ENCODE measurements around the gene CYP27B1. TPM values are rescaled to one million over a fixed set of nuclear protein-coding genes. Genes with fewer than 3 reads are reported as not detected.

The CYP27B1 gene
- total and polyA plus RNA-seq, 8 donors: 0.56 to 3.1 (median 1.4) TPM; not detected in 1

- Histone ChIP-seq H3K9me3 (no peaks in the 10 kb centered on the region), H3K4me1 (peaks cover 33 to 57% (median 41%) of the 10 kb centered on the region in 4 donors), H3K27me3 (peaks cover 8 to 64% (median 35%) of the 10 kb centered on the region in 3 donors), H3K4me3 (peak overlapping the region; percentile 11 to 41 (median 36)), H3K36me3 (peaks cover 4 to 10% (median 8%) of the 10 kb centered on the region in 4 donors), H3K27ac (peak overlapping the region in 4 of 5 donors; percentile 10 to 71 (median 29))
- intact Hi-C loops (cut with DNase I; ENCODE audit: low total_unique reads): no loop called here
- DNase-seq: peak; percentile 50 to 67
- TF ChIP-seq POLR2AphosphoS5 (IDR thresholded peaks at IDR 0.05) (no peak), EP300 (IDR thresholded peaks at IDR 0.05) (no peak), CTCF (IDR thresholded peaks at IDR 0.05) (no peak)
- WGBS, 5 donors: 39 to 57% (median 45%) methylated on average over 14 of the region's 14 CpGs
Measured at GRCh38 chr12:57741844-57742738, 24.8 kb downstream of the CYP27B1 start.

- peaks cover 36 to 64% (median 47%) of the 10 kb centered on the region in 4 donors for H3K4me1 ChIP-seq
- no peak for TF ChIP-seq POLR2A (IDR thresholded peaks at IDR 0.05)
- TF ChIP-seq CTCF (IDR thresholded peaks at IDR 0.05): no peak
- no peak for TF ChIP-seq EP300 (IDR thresholded peaks at IDR 0.05)
- no peak for TF ChIP-seq POLR2AphosphoS5 (IDR thresholded peaks at IDR 0.05)
- H3K4me3 ChIP-seq: peak overlapping the region; percentile 11 to 41 (median 36)
- no peaks in the 10 kb centered on the region for H3K9me3 ChIP-seq
- intact Hi-C loops (cut with DNase I; ENCODE audit: low total_unique reads): no loop called here
- H3K27ac ChIP-seq: peak overlapping the region in 4 of 5 donors; percentile 0 to 71 (median 29)
- no peak for DNase-seq
- WGBS, 5 donors: 56 to 81% (median 69%) methylated on average over 1 of the region's 1 CpG
- H3K36me3 ChIP-seq: peaks cover 0 to 3% (median 1%) of the 10 kb centered on the region in 4 donors
- peaks cover 15 to 71% (median 42%) of the 10 kb centered on the region in 3 donors for H3K27me3 ChIP-seq
Measured at GRCh38 chr12:57741413-57741789, 25.5 kb downstream of the CYP27B1 start.

- 50 to 70% (median 56%) methylated on average over 5 of the region's 5 CpGs for WGBS, 5 donors
- DNase-seq: peak in 1 of 2 donors; percentile 78
- TF ChIP-seq POLR2A (IDR thresholded peaks at IDR 0.05) (no peak), CTCF (IDR thresholded peaks at IDR 0.05) (no peak), POLR2AphosphoS5 (IDR thresholded peaks at IDR 0.05) (no peak), EP300 (IDR thresholded peaks at IDR 0.05) (no peak)
- Histone ChIP-seq H3K27me3 (peaks cover 16 to 77% (median 47%) of the 10 kb centered on the region in 3 donors), H3K27ac (peak overlapping the region in 1 of 5 donors; percentile 71), H3K4me3 (peak overlapping the region in 3 of 4 donors; percentile 33 to 41 (median 40)), H3K9me3 (no peaks in the 10 kb centered on the region), H3K4me1 (peaks cover 42 to 65% (median 47%) of the 10 kb centered on the region in 4 donors), H3K36me3 (no peaks in the 10 kb centered on the region)
- intact Hi-C loops (cut with DNase I; ENCODE audit: low total_unique reads): no loop called here
Measured at GRCh38 chr12:57740656-57741412, 26.0 kb downstream of the CYP27B1 start.

GRCh38 chr12:57739914-57740538, 26.9 kb downstream of the CYP27B1 start:
- Histone ChIP-seq H3K4me3 (peak overlapping the region in 1 of 4 donors; percentile 40), H3K36me3 (no peaks in the 10 kb centered on the region), H3K9me3 (no peaks in the 10 kb centered on the region), H3K27me3 (peaks cover 16 to 85% (median 55%) of the 10 kb centered on the region in 3 donors), H3K4me1 (peaks cover 36 to 66% (median 47%) of the 10 kb centered on the region in 4 donors), H3K27ac (no peak overlapping the region)
- no peak for TF ChIP-seq POLR2AphosphoS5 (IDR thresholded peaks at IDR 0.05)
- TF ChIP-seq POLR2A (IDR thresholded peaks at IDR 0.05): no peak
- TF ChIP-seq EP300 (IDR thresholded peaks at IDR 0.05): no peak
- no peak for TF ChIP-seq CTCF (IDR thresholded peaks at IDR 0.05)
- WGBS, 5 donors: 30 to 61% (median 33%) methylated on average over 10 of the region's 10 CpGs
- DNase-seq: no peak
- intact Hi-C loops (cut with DNase I; ENCODE audit: low total_unique reads): no loop called here

All from stomach (tissue), 9 donors.